RPMI7951 (cell line): ENCODE measurements around the gene ZNF485. TPM values are rescaled to one million over a fixed set of nuclear protein-coding genes. Genes with fewer than 3 reads are reported as not detected.
"Not testable (repeated sequence)": the region's sequence is repeated elsewhere in the genome, so short reads cannot be mapped to it uniquely, and the experiment has no call there.

Source experiments
- DNase-seq: peaks from one replicate; pipeline ENCODE4 v3.0.0-alpha.2; 2012; ENCODE audit warnings: low read depth
- total RNA-seq: library from RNA; depleted of rRNA; stranded (reverse); fragments of >200 nt; shearing (Covaris generic); gene quantifications from 2 replicates; pipeline ENCODE4 v1.2.3, GENCODE V29; 2014; rRNA removed

The ZNF485 gene
- total RNA-seq: 4.1 and 5.2 TPM in 2 replicates

DNA sequence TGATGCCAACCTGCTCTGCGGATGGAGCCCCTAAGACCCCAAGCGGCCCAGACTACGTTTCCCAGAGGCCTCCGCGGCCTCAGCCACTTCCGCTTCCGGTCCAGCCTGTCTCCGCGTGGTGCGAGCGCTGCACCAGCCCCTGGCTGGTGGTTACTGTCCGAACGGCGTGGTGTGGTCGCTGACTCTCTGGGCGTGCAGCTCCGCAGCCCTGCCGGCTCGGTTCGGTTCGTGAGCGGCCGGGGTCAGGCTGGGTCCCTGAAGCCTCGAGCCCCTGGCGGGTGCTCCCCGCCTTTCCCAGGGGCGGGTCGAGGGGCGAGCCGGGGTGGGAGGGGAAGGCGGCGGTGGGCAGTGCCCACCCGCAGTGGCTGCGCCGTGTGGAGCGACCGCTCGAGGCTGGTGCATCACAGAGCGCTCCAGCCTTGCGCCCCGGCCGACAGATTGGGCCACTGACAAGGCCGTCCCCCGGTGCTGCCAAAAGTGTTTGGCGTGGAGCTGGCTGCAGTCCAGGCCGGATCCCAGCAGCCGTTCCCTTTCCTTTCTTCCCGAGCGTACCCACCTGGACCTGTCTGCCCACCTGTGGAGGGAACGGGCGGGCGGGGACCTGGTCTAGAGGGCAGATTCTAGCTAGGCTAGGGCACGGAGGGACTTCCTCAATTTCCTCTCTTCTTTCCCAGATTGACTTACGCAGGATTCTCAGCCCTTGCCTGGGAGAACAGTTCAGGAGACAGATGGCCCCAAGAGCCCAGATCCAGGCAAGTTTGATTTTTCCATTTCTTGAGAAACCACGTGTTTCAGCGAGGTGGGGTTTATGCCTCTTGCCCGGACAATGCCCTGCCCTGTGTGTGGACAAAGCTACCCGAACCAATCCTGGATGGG is at the start of gene ZNF485:
Gene ZNF485, plus strand, starts transcription at position 116 of the 876 bp plus-strand sequence. Its CDS starts 613 bp downstream, at position 729.
- DNase-seq: peak; percentile 77

DNA sequence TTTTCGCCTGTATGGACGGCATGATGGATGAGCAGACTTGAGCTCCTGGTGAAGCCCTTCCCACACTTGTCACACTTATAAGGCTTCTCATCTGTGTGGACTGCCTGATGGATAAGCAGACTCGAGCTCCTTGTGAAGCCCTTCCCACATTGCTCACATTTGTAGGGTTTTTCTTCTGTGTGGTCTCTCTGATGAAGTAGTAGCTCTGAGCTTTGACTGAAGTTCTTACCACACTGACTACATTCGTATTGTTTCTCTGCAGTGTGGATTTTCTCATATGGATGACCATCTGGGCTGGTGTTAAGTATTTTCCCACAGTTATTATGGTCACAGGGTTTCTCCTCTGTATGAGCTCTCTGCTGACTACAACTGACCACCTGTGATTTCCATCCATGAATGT is 49.0 kb upstream of the ZNF485 start:
- no peak for DNase-seq

DNA sequence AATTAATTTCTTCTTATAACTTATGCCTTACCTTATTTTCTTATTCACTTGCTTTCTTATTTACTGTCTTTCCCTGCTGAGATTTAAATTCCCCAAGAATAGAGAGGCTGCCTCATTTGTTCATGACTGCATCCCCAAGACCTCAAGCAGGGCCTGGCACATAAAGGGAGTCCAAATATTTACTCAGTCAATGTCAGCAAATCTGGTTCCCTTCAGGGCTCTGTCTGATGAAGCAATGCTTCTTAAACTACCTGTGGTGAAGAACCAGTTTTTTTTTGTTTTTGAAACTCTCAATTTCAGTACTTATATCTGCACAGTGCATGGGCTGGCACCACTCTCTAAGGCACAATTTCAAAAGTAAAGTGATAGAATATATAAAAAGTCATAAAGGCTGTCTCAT is 36.6 kb upstream of the ZNF485 start:
- DNase-seq: no peak

DNA sequence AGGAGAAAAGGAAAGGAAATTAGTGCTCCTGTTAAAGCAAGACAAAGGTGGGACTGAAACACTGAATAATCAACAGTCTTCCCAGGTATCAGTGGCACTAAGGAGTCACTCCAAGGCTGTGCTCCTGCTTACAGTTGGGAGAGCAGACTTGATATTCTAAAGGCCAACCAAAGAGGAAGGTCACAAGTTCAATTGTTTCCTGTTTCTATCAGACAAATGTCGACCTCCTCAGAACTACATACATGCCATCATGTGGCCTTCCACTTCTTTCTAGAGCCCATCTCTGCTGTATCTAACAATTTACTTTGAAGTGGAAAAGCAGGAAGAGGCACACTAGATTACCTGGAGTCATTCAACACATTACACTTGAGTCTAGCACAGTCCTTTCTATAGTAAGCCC is 35.3 kb upstream of the ZNF485 start:
- no peak for DNase-seq

DNA sequence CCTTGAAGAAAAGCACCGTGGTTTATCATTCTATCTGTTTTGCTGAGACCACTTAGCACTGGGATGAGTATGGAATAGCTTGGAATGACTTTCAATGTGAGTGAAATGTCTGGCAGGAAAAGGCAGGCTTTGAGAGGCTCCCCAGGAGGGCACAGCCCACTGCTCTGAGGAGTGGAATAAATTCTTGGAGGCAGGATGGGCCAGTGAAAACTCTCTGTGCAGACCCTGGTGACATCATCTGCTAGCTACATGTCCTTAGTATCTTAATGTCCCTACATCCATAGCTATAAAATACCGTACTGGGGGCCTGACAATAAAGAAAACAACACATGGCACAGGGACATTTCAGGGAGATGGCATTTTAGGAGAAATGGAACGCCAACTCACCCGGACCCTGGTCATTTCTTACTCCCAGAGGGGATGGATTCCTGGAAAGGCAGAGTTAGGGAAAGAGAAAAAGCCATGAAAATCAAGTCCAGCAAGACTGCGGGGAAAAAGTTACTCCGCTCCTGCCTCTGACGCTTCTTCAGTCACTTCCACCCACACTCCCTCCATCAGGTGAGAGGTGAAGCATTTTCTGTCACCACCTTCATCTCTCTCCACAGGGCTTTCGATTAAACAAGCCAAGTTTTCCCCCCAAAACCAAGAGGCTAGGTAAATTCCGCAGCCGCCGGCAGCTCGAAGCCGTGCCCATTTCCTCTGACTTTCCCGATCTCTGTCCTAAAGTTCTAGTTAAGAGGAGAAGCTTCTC is 32.8 kb upstream of the ZNF485 start:
- DNase-seq: no peak

DNA sequence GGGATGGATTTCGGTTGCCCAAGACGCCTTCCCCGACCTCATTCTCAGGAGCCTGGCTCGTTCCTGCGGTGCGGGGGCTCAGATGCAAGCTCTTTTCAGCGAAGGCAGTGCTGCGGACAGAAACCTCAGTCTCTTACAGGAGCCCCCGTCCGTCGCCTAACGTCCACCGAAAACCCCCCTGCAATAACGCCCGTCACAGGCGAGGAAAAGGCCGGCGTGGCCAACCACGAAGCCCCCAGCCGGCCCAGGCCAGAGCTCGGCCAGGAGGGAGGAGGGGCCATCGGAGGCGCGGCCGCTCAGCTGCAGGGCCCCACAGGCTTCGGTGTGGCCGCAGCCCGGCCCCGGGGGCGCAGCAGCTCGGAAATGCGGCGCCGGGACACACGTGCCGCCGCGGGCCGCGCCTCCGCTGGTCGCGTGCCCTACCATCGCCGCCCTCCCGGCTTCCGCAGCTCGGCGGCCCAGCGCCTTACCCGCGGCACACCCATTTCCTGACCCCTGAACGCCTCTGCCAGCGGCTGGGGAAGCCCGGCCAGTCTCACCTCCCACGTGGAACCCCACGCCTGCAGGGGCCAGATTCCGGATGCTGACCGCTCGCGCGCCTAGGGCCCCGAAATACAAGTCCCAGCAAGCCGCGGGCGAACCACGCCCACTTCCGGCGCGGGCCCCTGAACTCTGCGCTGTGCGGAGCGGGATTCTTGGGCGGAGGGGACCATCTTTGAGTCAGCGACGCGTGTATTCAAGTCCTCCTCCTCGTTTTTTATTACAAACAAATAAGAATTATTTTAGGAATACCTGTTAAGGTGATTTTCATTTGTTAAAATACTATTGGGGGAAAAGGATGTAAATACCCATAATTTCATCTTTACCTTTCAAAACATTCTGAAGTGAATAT is 32.0 kb upstream of the ZNF485 start, which contains the start of gene ZNF239:
Gene ZNF239, minus strand, starts transcription at position 616 of the 892 bp plus-strand sequence. CDS start 16,537 bp downstream, outside the sequence.
- peak; percentile 87 for DNase-seq

DNA sequence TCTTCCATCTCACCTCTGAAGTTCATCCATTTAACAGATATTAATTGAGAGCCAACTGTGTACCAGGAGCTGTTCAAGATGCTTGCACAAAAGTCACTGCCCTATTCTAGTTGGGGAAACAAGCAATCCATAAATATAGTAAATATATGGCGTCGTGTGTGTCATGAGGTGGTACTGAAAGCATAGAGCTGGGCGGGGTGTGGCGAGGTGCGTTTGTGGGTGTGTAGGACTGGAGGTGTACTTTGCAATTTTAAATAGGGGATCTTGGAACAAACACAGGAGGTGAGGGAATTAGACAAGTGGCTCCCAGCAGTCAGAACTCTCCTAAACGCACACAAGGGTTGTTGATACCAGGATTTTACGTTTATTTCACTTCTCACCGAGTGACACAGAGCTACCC is 31.3 kb upstream of the ZNF485 start:
- no peak for DNase-seq

DNA sequence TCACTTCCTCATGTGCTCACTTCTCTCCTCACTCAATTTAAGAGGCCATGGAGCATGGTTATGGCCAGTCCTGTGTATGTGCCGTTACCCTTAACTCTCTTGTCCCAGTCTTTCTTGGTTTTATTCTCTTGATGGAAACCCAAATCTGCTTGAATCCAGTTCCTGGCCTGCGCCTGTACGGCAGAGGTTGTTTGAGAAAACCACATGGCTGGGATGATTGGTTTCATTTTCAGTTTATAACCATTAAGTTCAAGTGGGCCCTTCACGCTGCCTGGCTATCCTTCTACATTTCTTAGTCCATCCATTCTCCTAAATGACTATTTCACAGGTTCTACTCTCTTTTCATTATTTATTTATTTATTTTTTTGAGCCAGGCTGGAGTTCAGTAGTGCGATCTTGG is 30.2 kb upstream of the ZNF485 start:
- no peak for DNase-seq

DNA sequence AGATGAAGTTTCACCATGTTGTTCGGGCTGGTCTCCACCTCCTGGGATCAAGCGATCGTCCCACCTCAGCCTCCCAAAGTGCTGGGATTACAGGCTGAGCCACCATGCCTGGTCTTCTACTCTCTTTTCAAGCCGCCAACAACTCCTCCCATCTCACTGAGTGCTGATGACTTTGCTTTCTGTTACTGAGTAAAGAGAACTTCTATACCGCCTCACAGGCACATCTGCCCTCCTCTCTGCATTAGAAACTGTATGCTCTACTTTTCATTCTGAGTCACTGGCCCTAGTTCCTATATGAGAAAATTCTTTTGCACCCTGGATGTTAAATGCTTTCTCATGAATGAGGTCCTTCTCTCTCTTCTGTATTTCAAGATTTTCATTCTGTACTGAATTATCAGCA is 29.7 kb upstream of the ZNF485 start:
- DNase-seq: no peak

DNA sequence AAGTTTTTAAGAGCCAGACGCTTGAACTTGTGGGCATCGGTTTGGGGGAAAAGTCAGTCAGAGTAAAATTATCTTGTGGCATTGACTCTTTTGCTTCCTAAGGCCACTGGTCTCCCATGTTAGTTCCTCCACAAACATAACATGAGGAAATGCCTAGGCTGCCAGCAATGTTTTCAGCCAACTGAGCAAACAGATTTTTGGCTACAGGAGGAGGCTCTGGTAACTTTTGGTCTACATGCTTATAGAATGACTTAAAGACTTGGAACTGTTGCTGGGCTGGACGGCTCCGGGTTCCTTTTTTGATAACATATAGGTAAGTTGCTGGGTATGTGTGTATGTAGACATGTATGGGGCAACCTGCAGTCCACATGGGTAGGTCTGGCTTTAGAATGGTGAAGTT is 22.2 kb upstream of the ZNF485 start:
- DNase-seq: no peak

DNA sequence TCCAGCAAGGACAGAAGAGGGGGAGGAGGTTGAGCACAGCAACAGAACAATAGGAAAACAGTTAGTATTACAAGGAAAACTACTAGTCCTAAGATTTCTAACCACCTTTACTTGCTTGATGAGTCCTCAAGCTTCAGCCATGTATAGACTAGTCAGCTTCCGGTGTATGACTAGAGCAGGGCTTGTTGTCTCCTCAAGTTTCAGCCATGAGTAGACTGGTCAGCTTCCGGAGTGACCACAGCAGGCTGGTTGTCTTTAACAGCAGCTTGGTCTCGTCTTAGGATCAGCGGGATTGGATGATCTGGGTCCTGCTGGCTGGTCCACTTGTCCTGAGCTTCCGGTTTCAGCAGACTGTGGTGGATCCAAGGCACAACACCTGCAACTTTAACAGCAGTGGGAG is 21.2 kb upstream of the ZNF485 start:
- peak; percentile 41 for DNase-seq

DNA sequence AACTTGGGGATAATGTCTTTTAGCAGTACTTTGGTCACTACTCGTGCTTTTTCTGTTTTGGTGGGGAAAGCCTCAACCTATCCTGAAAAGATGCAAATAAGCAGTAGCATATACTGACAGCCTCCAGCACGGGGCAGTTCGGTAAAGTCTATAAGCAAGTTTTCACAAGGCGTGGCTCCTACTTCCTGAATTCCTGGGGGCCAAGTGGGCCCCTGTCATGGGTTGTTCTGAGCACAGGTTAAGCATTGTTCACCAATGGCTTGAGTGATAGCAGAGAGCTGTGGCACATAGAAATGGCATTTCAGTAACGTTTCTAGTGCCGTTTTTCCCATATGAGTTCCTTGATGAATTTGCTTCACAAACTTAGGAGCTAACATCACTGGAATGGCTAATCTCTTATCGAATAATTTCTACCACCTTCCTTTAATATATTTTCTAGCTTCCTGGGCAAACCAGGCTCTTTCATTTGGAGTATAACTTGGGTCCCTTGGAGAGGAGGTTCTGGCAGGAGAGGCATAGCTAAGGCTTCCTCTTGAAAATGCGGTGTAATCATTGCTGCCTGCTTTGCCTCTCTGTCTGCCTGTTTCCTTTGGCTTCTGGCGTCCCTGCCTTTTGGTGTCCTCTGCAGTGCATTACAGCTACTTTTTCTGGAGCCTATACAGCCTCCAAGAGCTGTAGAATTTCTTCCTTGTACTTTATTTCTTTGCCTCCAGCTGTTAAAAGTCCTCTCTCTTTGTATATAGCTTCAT is 20.1 kb upstream of the ZNF485 start:
- no peak for DNase-seq

DNA sequence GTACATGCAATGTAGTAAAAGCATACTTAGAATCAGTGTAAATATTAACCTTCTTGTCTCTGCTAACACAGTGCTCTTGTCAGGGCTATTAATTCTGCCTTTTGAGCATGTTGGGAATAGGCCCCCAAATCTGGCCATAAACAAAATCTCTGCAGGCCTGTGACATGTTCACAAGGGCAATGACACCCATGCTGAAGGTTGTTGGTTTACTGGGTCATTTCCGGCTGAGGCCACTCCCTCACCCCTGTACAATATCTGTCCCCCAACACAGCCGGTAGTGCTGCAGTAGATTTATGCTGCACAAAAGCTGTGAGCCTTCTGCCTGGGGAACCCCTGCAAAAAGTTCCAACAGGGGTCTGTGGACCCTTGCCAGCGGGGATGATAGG is 19.5 kb upstream of the ZNF485 start:
- not testable (repeated sequence) for DNase-seq

DNA sequence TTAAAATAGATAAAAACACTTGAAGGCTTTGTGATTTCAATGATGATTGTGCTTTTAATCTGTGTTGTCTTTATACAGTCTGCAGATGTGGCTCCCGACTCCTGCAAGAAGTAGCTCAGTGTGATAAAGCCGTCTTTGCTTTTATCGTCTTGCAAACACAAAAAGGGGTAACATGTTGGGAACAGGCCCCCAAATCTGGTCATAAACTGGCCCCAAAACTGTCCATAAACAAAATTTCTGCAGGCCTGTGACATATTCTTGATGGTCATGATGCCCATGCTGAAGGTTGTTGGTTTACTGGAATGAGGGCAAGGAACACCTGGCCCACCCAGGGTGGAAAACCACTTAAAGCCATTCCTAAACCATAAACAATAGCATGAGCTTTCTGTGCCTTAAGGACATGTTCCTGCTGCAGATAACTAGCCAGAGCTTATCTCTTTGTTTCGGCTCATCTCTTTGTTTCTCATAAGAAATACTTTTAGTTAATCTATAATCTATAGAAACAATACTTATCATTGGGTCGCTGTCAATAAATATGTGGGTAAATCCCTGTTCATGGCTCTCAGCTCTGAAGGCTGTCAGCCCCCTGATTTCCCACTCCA is 14.8 kb upstream of the ZNF485 start:
- DNase-seq: no peak

DNA sequence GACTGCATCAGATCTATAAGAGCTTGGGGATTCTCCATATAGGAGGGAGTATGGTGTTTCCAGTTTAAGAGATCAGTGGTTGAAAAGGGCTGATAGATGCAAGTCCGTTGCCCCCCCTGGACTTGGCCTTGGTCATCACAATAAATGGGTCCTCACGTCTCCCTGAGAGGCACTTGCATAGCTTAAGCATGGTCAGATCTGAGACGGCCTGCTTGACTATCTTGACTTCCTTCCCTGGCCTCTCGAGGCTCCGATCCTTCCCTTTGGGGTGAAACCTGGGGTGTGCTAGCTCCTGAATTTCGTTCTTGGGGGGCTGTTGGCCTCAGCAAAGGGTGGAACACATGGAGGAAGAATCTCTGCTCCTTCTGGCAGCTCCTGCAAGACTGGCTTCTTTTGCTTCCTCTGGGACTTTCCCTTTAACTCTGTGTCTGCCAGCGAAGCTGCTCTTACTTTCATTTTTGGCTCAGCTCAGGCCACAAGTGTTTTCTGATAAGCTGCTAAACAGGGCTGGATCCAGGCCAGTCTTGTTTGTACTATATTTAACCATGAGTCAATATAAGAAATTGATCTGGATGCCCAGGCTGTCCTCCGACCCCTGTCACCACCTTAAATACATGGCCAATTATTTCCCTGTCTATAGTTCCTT is 11.2 kb upstream of the ZNF485 start:
- peak; percentile 65 for DNase-seq

DNA sequence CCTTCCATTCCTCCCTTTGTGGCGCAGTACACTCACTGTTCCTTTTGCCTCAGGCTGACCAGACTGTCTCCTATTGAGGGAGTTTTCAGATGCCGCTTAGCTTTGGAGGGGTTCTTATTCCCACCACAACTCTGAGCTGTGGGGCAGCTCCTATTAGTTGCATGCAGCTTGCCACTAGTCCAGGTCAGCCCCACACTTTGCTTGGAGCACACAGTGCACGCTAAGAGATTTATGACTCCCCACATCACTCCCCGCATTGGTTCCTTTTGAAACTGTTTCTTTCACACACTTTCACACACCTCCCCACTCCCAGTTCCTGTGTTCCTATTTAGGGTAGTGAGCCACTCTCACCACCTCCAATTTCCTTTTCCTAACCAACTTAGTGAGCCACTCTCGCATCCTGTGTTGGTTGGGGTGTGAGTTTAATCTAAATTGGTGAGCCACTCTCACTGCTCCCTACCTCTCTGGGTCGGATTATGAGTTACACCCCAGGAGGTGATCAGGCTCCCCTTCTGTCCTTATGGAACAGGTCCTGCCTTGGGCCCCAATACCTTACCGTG is 10.4 kb upstream of the ZNF485 start:
- peak; percentile 46 for DNase-seq

DNA sequence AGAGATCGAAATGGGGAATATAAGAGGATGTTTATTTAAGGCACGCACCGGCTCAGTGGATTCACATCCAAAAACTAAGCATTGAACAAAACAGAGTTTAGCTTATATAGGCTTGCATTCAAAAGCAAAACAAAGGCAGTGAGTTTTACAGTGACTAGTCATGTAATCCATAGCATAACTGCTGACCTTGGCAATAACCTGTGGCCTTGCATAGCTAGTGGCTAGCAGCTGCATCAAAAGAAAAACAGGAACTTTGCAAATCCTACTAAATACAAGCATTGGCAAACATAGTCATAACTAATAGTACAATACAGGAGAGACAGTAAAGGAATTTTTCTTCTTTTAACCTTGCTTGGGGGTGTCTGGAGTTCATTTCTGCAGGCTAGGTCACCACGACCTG is 9.7 kb upstream of the ZNF485 start:
- DNase-seq: no peak

DNA sequence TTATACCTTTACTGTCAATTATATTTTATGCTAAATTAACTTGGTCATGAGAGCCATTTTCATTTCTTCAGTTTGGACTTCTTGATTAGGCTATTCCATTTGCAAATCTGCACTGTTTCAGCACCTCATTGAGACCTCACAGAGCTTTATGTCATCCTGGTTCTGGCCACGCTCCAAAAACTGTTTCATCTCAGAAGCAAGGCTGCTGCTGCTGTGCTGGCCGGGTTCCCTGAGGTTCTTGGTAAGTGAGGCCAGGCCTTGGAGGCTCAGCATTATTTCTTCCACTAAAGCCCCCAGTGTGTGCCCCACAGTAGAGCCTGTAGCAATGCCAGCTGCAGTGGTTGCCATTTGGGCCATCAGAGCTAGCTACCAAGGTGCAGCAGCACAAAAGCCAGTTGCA is 7.8 kb upstream of the ZNF485 start:
- DNase-seq: peak; percentile 45

DNA sequence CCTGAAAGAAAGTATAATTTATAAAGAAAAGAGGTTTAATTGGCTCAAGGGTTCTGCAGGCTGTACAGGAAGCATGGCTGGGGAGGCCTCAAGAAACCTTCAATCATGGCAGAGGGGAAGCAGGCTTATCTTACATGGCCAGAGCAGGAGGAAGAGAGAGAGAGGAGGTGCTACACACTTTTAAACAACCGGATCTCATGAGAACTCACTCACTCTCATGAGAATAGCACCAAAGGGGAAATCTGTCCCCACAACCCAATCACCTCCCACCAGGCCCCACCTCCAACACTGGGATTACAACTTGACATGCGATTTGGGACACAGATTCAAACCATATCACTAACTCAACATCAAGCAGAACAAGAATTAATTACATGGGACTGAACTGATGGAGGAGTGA is 6.9 kb upstream of the ZNF485 start:
- DNase-seq: no peak

DNA sequence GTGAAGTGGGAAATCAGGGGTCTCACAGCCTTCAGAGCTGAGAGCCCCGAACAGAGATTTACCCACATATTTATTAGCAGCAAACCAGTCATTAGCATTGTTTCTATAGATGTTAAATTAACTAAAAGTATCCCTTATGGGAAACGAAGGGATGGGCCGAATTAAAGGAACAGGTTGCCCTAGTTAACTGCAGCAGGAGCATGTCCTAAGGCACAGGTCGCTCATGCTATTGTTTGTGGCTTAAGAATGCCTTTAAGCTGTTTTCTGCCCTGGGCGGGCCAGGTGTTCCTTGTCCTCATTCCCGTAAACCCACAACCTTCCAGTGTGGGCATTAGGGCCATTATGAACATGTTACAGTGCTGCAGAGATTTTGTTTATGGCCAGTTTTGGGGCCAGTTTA is 4.7 kb upstream of the ZNF485 start:
- DNase-seq: not testable (repeated sequence)
